Measurements from ENCODE around the gene NID1.
A peak's percentile ranks its signal among the peaks of the same experiment; 100 is the strongest.

NID1 gene

DNA sequence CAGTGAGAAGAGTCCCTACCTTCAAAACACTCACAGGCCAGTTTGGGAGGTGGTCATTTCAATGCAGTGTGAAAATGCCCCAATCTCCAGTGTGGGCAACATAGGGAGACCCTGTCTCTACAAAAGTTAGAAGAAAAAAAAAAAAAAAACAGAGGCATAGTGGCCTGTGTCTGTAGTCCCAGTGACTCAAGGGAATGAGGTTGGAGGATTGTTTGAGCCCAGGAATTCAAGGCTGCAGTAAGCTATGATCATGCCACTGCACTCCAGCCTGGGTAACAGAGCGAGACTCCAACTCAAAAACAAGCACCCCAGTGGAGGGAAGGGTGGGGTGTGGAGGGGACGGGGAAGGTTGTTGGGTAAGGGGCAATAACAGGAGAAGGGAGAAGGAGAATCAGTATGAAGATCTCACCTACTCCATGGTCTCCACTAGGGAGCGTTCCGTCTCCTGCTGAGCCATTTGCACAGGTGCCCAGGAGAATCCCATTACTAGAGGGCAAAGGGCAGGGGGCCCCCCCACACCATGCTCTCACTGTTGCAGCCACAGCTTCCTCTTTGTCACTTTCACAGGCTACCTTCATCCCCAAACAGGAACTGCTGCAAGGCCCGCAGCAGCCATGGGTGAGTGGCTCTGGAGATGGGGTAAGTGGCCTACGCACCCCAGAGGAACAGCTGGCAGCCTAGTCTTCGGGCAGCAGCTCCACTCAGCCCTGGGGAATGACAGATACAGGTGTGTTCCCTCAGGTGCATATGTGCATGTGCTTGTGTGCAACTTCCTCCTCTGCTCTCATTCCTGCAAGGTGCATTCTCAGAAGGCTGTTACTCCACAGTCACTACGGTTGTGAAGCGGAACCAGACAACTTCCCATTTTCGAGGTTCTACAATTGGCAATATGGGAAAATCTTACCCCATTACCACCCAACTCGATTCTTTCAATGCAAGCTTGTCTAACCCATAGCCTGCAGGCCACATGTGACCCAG is 110.3 kb downstream of the NID1 start:
- DNase-seq (no peak), ATAC-seq (ENCODE audit: insufficient read depth, low read depth) (peak; percentile 33; the same call in 1 of the 3 replicates)
- Histone ChIP-seq H3K36me3 (ENCODE audit: insufficient read depth, low read length) (no peaks in the 10 kb centered on the region), H3K4me3 (ENCODE audit: low read depth in 1 of 2, low read length in 2 of 2) (no peak overlapping the region), H3K4me1 (ENCODE audit: insufficient read depth, low read length) (no peaks in the 10 kb centered on the region), H2AFZ (ENCODE audit: low read depth, low read length) (no peak overlapping the region), H3K79me2 (ENCODE audit: insufficient read depth, low read length) (no peaks in the 10 kb centered on the region), H3K4me2 (ENCODE audit: insufficient read depth, low read length) (no peak overlapping the region), H3K9ac (ENCODE audit: low read depth, low read length) (no peak overlapping the region), H3K27me3 (ENCODE audit: insufficient read depth, low read length, poor library complexity) (peaks cover 3% of the 10 kb centered on the region), H3K9me3 (ENCODE audit: insufficient read depth, low read length, severe bottlenecking) (no peaks in the 10 kb centered on the region), H3K27ac (ENCODE audit: low read length) (no peak overlapping the region), H4K20me1 (ENCODE audit: insufficient read depth, low read length) (no peaks in the 10 kb centered on the region)
- TF ChIP-seq, protein P1, sequence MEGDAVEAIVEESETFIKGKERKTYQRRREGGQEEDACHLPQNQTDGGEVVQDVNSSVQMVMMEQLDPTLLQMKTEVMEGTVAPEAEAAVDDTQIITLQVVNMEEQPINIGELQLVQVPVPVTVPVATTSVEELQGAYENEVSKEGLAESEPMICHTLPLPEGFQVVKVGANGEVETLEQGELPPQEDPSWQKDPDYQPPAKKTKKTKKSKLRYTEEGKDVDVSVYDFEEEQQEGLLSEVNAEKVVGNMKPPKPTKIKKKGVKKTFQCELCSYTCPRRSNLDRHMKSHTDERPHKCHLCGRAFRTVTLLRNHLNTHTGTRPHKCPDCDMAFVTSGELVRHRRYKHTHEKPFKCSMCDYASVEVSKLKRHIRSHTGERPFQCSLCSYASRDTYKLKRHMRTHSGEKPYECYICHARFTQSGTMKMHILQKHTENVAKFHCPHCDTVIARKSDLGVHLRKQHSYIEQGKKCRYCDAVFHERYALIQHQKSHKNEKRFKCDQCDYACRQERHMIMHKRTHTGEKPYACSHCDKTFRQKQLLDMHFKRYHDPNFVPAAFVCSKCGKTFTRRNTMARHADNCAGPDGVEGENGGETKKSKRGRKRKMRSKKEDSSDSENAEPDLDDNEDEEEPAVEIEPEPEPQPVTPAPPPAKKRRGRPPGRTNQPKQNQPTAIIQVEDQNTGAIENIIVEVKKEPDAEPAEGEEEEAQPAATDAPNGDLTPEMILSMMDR (IDR thresholded peaks at IDR 0.05; ENCODE audit: borderline replicate concordance, extremely low read depth, low read length, poor library complexity, severe bottlenecking), result no peak
- no peak for TF ChIP-seq EZH2 (IDR thresholded peaks at IDR 0.05; ENCODE audit: borderline replicate concordance, low read depth, low read length, severe bottlenecking)

DNA sequence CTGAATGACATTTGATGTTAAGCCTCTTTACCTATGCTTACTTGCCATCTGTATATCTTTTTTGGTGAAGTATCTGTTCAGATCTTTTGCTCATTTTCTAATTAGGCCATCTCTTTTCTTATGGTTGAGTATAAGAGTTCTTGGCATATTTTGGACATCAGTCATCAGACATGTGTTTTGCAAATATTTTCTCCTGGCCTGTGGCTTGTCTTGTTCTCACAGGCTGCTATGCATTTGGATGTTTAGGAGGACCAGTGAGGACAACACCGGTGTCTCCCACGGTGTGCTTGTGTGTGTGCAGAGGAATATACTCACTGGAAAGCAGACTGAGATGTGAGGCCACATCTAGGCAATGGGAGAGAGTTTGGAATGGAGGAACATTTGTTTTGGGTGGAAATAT is 111.1 kb downstream of the NID1 start:
- Histone ChIP-seq H3K9me3 (ENCODE audit: insufficient read depth, low read length, severe bottlenecking) (no peaks in the 10 kb centered on the region), H3K79me2 (ENCODE audit: insufficient read depth, low read length) (no peaks in the 10 kb centered on the region), H4K20me1 (ENCODE audit: insufficient read depth, low read length) (no peaks in the 10 kb centered on the region), H2AFZ (ENCODE audit: low read depth, low read length) (no peak overlapping the region), H3K36me3 (ENCODE audit: insufficient read depth, low read length) (no peaks in the 10 kb centered on the region), H3K4me1 (ENCODE audit: insufficient read depth, low read length) (no peaks in the 10 kb centered on the region), H3K27me3 (ENCODE audit: insufficient read depth, low read length, poor library complexity) (peaks cover 3% of the 10 kb centered on the region), H3K27ac (ENCODE audit: low read length) (no peak overlapping the region), H3K4me3 (ENCODE audit: low read depth in 1 of 2, low read length in 2 of 2) (no peak overlapping the region), H3K9ac (ENCODE audit: low read depth, low read length) (no peak overlapping the region), H3K4me2 (ENCODE audit: insufficient read depth, low read length) (no peak overlapping the region)
- ATAC-seq (ENCODE audit: insufficient read depth, low read depth) (no peak), DNase-seq (no peak)
- TF ChIP-seq, protein P1 (IDR thresholded peaks at IDR 0.05; ENCODE audit: borderline replicate concordance, extremely low read depth, low read length, poor library complexity, severe bottlenecking), result no peak
- TF ChIP-seq EZH2 (IDR thresholded peaks at IDR 0.05; ENCODE audit: borderline replicate concordance, low read depth, low read length, severe bottlenecking), result no peak

DNA sequence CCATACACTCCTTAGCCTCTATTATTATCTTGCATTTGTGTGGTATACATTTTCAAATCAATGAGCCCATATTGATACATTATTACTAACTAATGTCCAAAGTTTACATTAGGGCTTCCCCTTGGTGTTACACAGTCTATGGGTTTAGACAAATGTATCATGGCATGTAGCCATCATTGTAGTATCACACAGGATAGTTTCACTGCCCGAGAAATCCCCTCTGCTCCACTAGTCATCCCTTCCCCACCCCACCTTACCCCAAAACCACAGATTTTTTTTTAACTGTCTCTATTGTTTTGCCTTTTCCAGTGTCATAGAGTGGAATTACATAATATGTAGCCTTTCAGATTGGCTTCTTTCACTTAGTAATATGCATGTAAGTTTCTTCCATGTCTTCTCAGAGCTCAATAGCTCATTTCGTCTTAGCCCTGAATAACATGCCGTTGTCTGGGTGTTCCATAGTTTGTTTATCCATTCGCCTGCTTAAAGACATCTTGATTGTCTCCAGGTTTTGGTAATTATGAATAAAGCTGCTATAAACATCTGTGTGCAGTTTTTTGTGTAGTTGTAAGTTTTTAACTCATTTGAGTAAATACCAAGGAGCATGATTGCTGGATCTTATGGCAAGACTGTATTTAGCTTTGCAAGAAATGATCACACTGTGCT is 111.8 kb downstream of the NID1 start:
- DNase-seq, result no peak
- Histone ChIP-seq H3K27ac (ENCODE audit: low read length) (no peak overlapping the region), H3K4me3 (ENCODE audit: low read depth in 1 of 2, low read length in 2 of 2) (no peak overlapping the region), H3K4me1 (ENCODE audit: insufficient read depth, low read length) (no peaks in the 10 kb centered on the region), H3K79me2 (ENCODE audit: insufficient read depth, low read length) (no peaks in the 10 kb centered on the region), H3K9ac (ENCODE audit: low read depth, low read length) (no peak overlapping the region), H3K27me3 (ENCODE audit: insufficient read depth, low read length, poor library complexity) (peaks cover 3% of the 10 kb centered on the region), H3K36me3 (ENCODE audit: insufficient read depth, low read length) (no peaks in the 10 kb centered on the region), H3K4me2 (ENCODE audit: insufficient read depth, low read length) (no peak overlapping the region), H2AFZ (ENCODE audit: low read depth, low read length) (no peak overlapping the region), H3K9me3 (ENCODE audit: insufficient read depth, low read length, severe bottlenecking) (no peaks in the 10 kb centered on the region), H4K20me1 (ENCODE audit: insufficient read depth, low read length) (no peaks in the 10 kb centered on the region)
- TF ChIP-seq, protein P1 (IDR thresholded peaks at IDR 0.05; ENCODE audit: borderline replicate concordance, extremely low read depth, low read length, poor library complexity, severe bottlenecking), result no peak
- TF ChIP-seq EZH2 (IDR thresholded peaks at IDR 0.05; ENCODE audit: borderline replicate concordance, low read depth, low read length, severe bottlenecking), result no peak
- ATAC-seq (ENCODE audit: insufficient read depth, low read depth), result no peak
